Measurements from ENCODE around the gene MRPL12. TPM values are rescaled to one million over a fixed set of nuclear protein-coding genes. Genes with fewer than 3 reads are reported as not detected.

The MRPL12 gene
- total RNA-seq, 1 donor from 2014 or later, result 157 TPM

GRCh38 chr17:81707725-81708646 is 4.8 kb downstream of the MRPL12 start:
- Histone ChIP-seq H3K9me3 (replicated peaks) (no peaks in the 10 kb centered on the region), H3K4me3 (no peak overlapping the region), H3K27me3 (ENCODE audit: low read depth) (no peaks in the 10 kb centered on the region), H3K36me3 (peaks cover 38% of the 10 kb centered on the region), H3K27ac (replicated peaks) (no peak overlapping the region), H3K4me1 (peaks cover 45% of the 10 kb centered on the region)
- no peak for DNase-seq
- intact Hi-C loops (cut with micrococcal nuclease), result no loop called here
- no peak for TF ChIP-seq CTCF (IDR thresholded peaks at IDR 0.05; ENCODE audit: borderline replicate concordance)

DNA sequence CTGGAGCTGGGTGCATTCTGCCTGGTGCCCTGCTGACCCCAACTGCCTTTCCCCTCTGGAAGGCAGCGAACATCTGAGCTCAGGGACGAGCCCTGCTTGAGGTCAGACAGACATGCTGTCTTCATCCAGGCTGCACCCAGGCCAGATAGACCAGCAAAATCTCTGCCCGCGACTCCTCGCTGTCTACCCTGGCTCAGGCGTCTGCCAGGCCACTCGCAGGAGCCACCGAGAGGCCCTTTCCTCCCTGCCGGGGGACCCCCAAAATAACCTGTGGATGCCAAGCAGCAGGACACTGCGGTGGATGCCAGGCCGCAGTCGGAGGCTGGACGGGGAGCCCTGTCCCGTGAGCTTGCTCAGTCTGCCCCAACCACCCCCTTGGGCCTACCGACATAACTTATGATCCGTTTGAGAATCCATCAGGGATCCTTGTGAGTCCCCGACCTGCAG is 5.6 kb downstream of the MRPL12 start:
- H3K9me3 ChIP-seq (replicated peaks), result no peaks in the 10 kb centered on the region
- H3K36me3 ChIP-seq, result peaks cover 38% of the 10 kb centered on the region
- H3K4me1 ChIP-seq, result peaks cover 46% of the 10 kb centered on the region
- DNase-seq, result no peak
- no peak overlapping the region for H3K27ac ChIP-seq (replicated peaks)
- intact Hi-C loops (cut with micrococcal nuclease), result no loop called here
- no peak overlapping the region for H3K4me3 ChIP-seq
- H3K27me3 ChIP-seq (ENCODE audit: low read depth), result no peaks in the 10 kb centered on the region
- TF ChIP-seq CTCF (IDR thresholded peaks at IDR 0.05; ENCODE audit: borderline replicate concordance), result no peak

GRCh38 chr17:81710514-81711308 is 7.5 kb downstream of the MRPL12 start:
- Histone ChIP-seq H3K9me3 (replicated peaks) (no peaks in the 10 kb centered on the region), H3K4me1 (peaks cover 36% of the 10 kb centered on the region), H3K36me3 (peaks cover 24% of the 10 kb centered on the region), H3K4me3 (peak overlapping the region; percentile 91), H3K27ac (replicated peaks) (no peak overlapping the region), H3K27me3 (ENCODE audit: low read depth) (no peaks in the 10 kb centered on the region)
- no peak for DNase-seq
- intact Hi-C loops (cut with micrococcal nuclease), result no loop called here
- no peak for TF ChIP-seq CTCF (IDR thresholded peaks at IDR 0.05; ENCODE audit: borderline replicate concordance)

GRCh38 chr17:81711814-81712467 is 8.8 kb downstream of the MRPL12 start, which contains the start of gene SLC25A10:
Gene SLC25A10 (plus strand): TSS chr17:81712284. CDS start chr17:81712427, 143 bp downstream.
- Histone ChIP-seq H3K36me3 (peaks cover 12% of the 10 kb centered on the region), H3K9me3 (replicated peaks) (no peaks in the 10 kb centered on the region), H3K27me3 (ENCODE audit: low read depth) (no peaks in the 10 kb centered on the region), H3K4me3 (peak within 1 kb of the TSS; percentile 91), H3K27ac (replicated peaks) (peak within 1 kb of the TSS; percentile 74), H3K4me1 (peaks cover 36% of the 10 kb centered on the region)
- TF ChIP-seq CTCF (IDR thresholded peaks at IDR 0.05; ENCODE audit: borderline replicate concordance), result no peak
- DNase-seq, result peak; percentile 72
- intact Hi-C loops (cut with micrococcal nuclease), result no loop called here

- DNase-seq, result no peak
- Histone ChIP-seq H3K27ac (replicated peaks) (peak overlapping the region; percentile 74), H3K9me3 (replicated peaks) (no peaks in the 10 kb centered on the region), H3K4me3 (peak overlapping the region; percentile 91), H3K27me3 (ENCODE audit: low read depth) (no peaks in the 10 kb centered on the region), H3K4me1 (peaks cover 36% of the 10 kb centered on the region), H3K36me3 (peaks cover 6% of the 10 kb centered on the region)
- intact Hi-C loops (cut with micrococcal nuclease), result no loop called here
- no peak for TF ChIP-seq CTCF (IDR thresholded peaks at IDR 0.05; ENCODE audit: borderline replicate concordance)
Observed at GRCh38 chr17:81712468-81713003, 9.4 kb downstream of the MRPL12 start.
